Neural progenitor cell (in vitro differentiated cells): ENCODE measurements around the gene VPS41. TPM values are rescaled to one million over a fixed set of nuclear protein-coding genes. Genes with fewer than 3 reads are reported as not detected.

Source experiments
- DNase-seq: peaks from one replicate; pipeline ENCODE4 v3.0.0-alpha.2; 2016; ENCODE audit warnings: low spot score
- H2AFZ ChIP-seq: fragments of 200-600 bp; sonication (generic); replicated peaks from 2 replicates; pipeline ENCODE4 v1.6.1; 2016; ENCODE audit warnings: antibody characterized with exemption
- H3F3A ChIP-seq: fragments of 200-600 bp; sonication (generic); 2 replicates; pipeline ENCODE4 v1.6.1; 2016; ENCODE audit warnings: antibody characterized with exemption, low read depth
- H3K27ac ChIP-seq: fragments of 200-600 bp; sonication (generic); 2 replicates; pipeline ENCODE4 v1.5.1; 2016; ENCODE audit warnings: mild to moderate bottlenecking
- H3K27me3 ChIP-seq: fragments of 200-600 bp; sonication (generic); 2 replicates; pipeline ENCODE4 v1.6.1; 2016; ENCODE audit warnings: mild to moderate bottlenecking, moderate library complexity
- H3K36me3 ChIP-seq: fragments of 200-600 bp; sonication (generic); 2 replicates; pipeline ENCODE4 v1.5.1; 2016
- H3K4me1 ChIP-seq: fragments of 200-600 bp; sonication (generic); 2 replicates; pipeline ENCODE4 v1.6.1; 2016; ENCODE audit warnings: mixed run types
- H3K4me2 ChIP-seq: fragments of 200-600 bp; sonication (generic); 2 replicates; pipeline ENCODE4 v1.6.1; 2016
- H3K4me3 ChIP-seq: fragments of 200-600 bp; sonication (generic); 2 replicates; pipeline ENCODE4 v1.5.1; 2016
- H3K79me2 ChIP-seq: fragments of 200-600 bp; sonication (generic); 2 replicates; pipeline ENCODE4 v1.6.1; 2016; ENCODE audit warnings: low read depth
- H3K9ac ChIP-seq: fragments of 200-600 bp; sonication (generic); 2 replicates; pipeline ENCODE4 v1.6.1; 2016
- H3K9me3 ChIP-seq: fragments of 200-600 bp; sonication (generic); 2 replicates; pipeline ENCODE4 v1.5.1; 2016; ENCODE audit warnings: low read depth
- H4K20me1 ChIP-seq: fragments of 200-600 bp; sonication (generic); 2 replicates; pipeline ENCODE4 v1.6.1; 2016; ENCODE audit warnings: low read depth
- H3K27ac Mint-ChIP-seq: 3 replicates; pipeline ENCODE4 v1.8.0; 2021; ENCODE audit warnings: mixed read lengths
- H3K27me3 Mint-ChIP-seq: 2 replicates; pipeline ENCODE4 v1.8.0; 2022; ENCODE audit warnings: low read depth, mild to moderate bottlenecking, inconsistent platforms, moderate library complexity, mixed read lengths; ENCODE audit not compliant: insufficient read depth
- H3K36me3 Mint-ChIP-seq: 3 replicates; pipeline ENCODE4 v1.8.0; 2021; ENCODE audit warnings: mixed read lengths
- H3K4me1 Mint-ChIP-seq: 3 replicates; pipeline ENCODE4 v1.8.0; 2021; ENCODE audit warnings: mixed read lengths
- H3K4me3 Mint-ChIP-seq: 3 replicates; pipeline ENCODE4 v1.8.0; 2021; ENCODE audit warnings: mild to moderate bottlenecking, moderate library complexity, mixed read lengths
- H3K9me3 Mint-ChIP-seq: 3 replicates; pipeline ENCODE4 v1.8.0; 2020; ENCODE audit warnings: mixed read lengths
- CTCF ChIP-seq: fragments of 200-600 bp; sonication (generic); IDR thresholded peaks from 2 replicates; pipeline ENCODE4 v1.5.1; 2017; ENCODE audit warnings: antibody characterized with exemption, mild to moderate bottlenecking
- EZH2 ChIP-seq: fragments of 200-600 bp; sonication (generic); IDR thresholded peaks from 2 replicates; pipeline ENCODE4 v1.6.1; 2017; ENCODE audit warnings: antibody characterized with exemption, mild to moderate bottlenecking, moderate library complexity
- EZH2phosphoT487 ChIP-seq: fragments of 200-600 bp; sonication (generic); IDR thresholded peaks from 2 replicates; pipeline ENCODE4 v1.6.1; 2017; ENCODE audit warnings: antibody characterized with exemption
- total RNA-seq: library from RNA; depleted of rRNA; stranded (reverse); fragments of >200 nt; gene quantifications from 2 replicates; pipeline ENCODE4 v1.2.3, GENCODE V29; 2015; ENCODE audit warnings: low replicate concordance

Gene VPS41
- total RNA-seq, 1 donor from 2014 or later = 92.3 TPM

DNA sequence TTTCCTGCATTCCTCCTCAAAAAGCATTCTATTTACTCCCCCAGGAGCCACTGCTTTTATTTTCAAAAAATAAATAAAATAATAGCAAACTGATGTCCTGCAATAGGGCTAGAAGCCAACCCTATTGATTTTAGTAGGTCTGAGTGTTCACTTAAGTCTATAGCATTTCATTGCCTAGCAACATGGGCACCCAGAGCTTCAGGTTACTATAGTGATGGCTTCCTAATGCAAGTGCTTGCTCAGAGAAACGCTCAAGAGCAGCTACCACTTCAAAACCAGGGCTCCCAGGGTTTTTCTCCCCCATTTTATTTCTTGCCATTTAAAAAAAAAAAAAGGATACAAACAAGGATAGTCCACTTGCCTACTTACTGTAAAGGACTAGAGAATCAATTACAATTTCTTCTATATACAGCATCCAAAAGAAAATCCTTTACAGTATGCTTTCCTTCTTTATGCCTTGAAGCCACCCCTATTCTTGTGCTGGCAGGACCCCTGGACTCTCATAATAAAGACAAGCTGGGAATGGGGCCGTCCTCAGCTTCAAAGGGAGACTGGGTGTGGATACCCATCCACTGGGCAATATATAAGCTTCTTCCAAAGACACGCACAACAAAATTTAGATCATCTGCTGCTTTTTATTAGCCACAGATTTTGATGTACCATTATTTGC lies 133.3 kb downstream of the VPS41 start:
- DNase-seq = peak; percentile 45
- Histone ChIP-seq H3K27me3 (no peaks in the 10 kb centered on the region), H3K4me3 (no peak overlapping the region), H3K4me1 (peaks cover 6% of the 10 kb centered on the region), H3K27ac (no peak overlapping the region), H3K4me2 (no peak overlapping the region), H3K36me3 (peaks cover 5% of the 10 kb centered on the region), H3K79me2 (no peaks in the 10 kb centered on the region), H3F3A (no peaks in the 10 kb centered on the region), H2AFZ (no peak overlapping the region), H3K9me3 (no peaks in the 10 kb centered on the region), H4K20me1 (no peaks in the 10 kb centered on the region), H3K9ac (no peak overlapping the region)
- Mint-ChIP-seq H3K27me3 (peaks cover 2% of the 10 kb centered on the region), H3K4me1 (peaks cover 52% of the 10 kb centered on the region), H3K27ac (peak overlapping the region; percentile 43), H3K9me3 (no peaks in the 10 kb centered on the region), H3K36me3 (peaks cover 13% of the 10 kb centered on the region), H3K4me3 (peak overlapping the region; percentile 19)
- TF ChIP-seq CTCF (no peak), EZH2 (no peak), EZH2phosphoT487 (no peak)

DNA sequence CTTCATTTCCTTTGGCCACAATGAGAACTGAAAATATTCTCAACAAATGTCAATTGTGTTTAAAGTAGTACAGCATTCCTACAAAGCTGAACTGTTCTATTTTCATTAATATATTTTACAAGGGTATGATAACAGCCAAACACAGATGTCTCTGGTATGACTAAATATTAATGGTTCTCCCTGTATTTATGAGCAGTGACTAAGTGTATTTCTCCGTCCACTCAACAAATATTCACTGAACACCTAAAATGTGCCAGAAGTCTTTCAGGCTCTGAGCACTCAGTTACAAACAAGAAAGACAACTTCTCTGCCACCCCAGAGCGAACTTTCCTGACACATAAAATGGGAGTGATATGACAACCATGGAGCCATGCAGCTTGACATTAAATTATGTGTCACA lies 135.6 kb downstream of the VPS41 start:
- H3K4me1 ChIP-seq = peaks cover 6% of the 10 kb centered on the region
- H3K36me3 Mint-ChIP-seq = peaks cover 22% of the 10 kb centered on the region
- no peak overlapping the region for H3K27ac Mint-ChIP-seq
- H3K4me2 ChIP-seq = no peak overlapping the region
- H3F3A ChIP-seq = no peaks in the 10 kb centered on the region
- no peak for DNase-seq
- no peaks in the 10 kb centered on the region for H3K27me3 ChIP-seq
- no peaks in the 10 kb centered on the region for H3K27me3 Mint-ChIP-seq
- H3K9me3 Mint-ChIP-seq = no peaks in the 10 kb centered on the region
- H3K9me3 ChIP-seq = no peaks in the 10 kb centered on the region
- H3K4me1 Mint-ChIP-seq = peaks cover 58% of the 10 kb centered on the region
- H3K79me2 ChIP-seq = no peaks in the 10 kb centered on the region
- no peak overlapping the region for H3K4me3 Mint-ChIP-seq
- H3K9ac ChIP-seq = no peak overlapping the region
- H4K20me1 ChIP-seq = no peaks in the 10 kb centered on the region
- peaks cover 5% of the 10 kb centered on the region for H3K36me3 ChIP-seq
- no peak overlapping the region for H3K27ac ChIP-seq
- no peak overlapping the region for H2AFZ ChIP-seq
- no peak overlapping the region for H3K4me3 ChIP-seq
- TF ChIP-seq CTCF (no peak), EZH2 (no peak), EZH2phosphoT487 (no peak)

DNA sequence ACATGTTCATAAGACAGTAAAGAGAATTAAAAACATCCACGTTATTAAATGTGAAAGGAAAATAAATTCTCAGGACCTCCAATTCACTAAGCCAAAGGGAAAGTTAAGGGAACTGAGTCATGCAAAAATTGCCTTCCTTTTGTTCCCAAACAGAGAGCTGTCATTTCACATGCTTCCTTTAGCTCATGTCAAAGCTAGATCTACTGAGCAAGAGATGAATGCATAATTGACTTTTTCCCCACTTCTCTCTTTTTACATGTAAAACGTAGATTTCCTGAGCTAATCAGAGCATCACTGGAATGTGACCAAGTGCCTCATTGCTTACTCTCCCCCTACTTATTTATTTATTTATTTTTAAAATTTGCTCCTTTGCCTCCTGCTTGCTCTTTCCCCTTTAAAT lies 148.8 kb downstream of the VPS41 start:
- Histone ChIP-seq H3K79me2 (no peaks in the 10 kb centered on the region), H3K27me3 (no peaks in the 10 kb centered on the region), H3K9me3 (no peaks in the 10 kb centered on the region), H3K36me3 (no peaks in the 10 kb centered on the region), H3K9ac (no peak overlapping the region), H3K27ac (no peak overlapping the region), H3F3A (no peaks in the 10 kb centered on the region), H4K20me1 (no peaks in the 10 kb centered on the region), H2AFZ (no peak overlapping the region), H3K4me1 (no peaks in the 10 kb centered on the region), H3K4me2 (no peak overlapping the region), H3K4me3 (no peak overlapping the region)
- no peak for TF ChIP-seq EZH2
- no peak overlapping the region for H3K4me3 Mint-ChIP-seq
- no peak overlapping the region for H3K27ac Mint-ChIP-seq
- no peaks in the 10 kb centered on the region for H3K27me3 Mint-ChIP-seq
- no peak for DNase-seq
- H3K36me3 Mint-ChIP-seq = peaks cover 16% of the 10 kb centered on the region
- H3K4me1 Mint-ChIP-seq = peaks cover 21% of the 10 kb centered on the region
- H3K9me3 Mint-ChIP-seq = no peaks in the 10 kb centered on the region

- Histone ChIP-seq H3K9me3 (no peaks in the 10 kb centered on the region), H3K36me3 (no peaks in the 10 kb centered on the region), H3K27ac (no peak overlapping the region), H3K4me1 (no peaks in the 10 kb centered on the region), H3K4me2 (no peak overlapping the region), H3F3A (no peaks in the 10 kb centered on the region), H3K9ac (no peak overlapping the region), H3K4me3 (no peak overlapping the region), H2AFZ (no peak overlapping the region), H3K79me2 (no peaks in the 10 kb centered on the region), H4K20me1 (no peaks in the 10 kb centered on the region), H3K27me3 (no peaks in the 10 kb centered on the region)
- Mint-ChIP-seq H3K9me3 (no peaks in the 10 kb centered on the region), H3K27me3 (no peaks in the 10 kb centered on the region), H3K27ac (no peak overlapping the region), H3K4me3 (no peak overlapping the region), H3K36me3 (peaks cover 17% of the 10 kb centered on the region), H3K4me1 (peaks cover 21% of the 10 kb centered on the region)
- TF ChIP-seq EZH2phosphoT487 (no peak), EZH2 (no peak), CTCF (no peak)
- DNase-seq = no peak
These were observed 150.0 kb downstream of the VPS41 start for GRCh38 chr7:38759028-38759427.
